Measurements from ENCODE around the gene APOM. TPM values are rescaled to one million over a fixed set of nuclear protein-coding genes. Genes with fewer than 3 reads are reported as not detected.

Gene APOM
- total RNA-seq, 1 experiment from 2014 or later, result 5.0 TPM

- POLR2A ChIA-PET, result interaction anchor here (0.6 to 8.0 kb wide), 22 partner anchors 11 to 1789 kb away, joined by 3 to 117 read pairs (median 4); partner anchors contain the start of genes ABHD16A, ATP6V1G2, BAG6 and C6orf47
Observed at GRCh38 chr6:31621320-31621939, 34.3 kb upstream of the APOM start.

GRCh38 chr6:31621991-31622390, 33.7 kb upstream of the APOM start:
- BruUV-seq (replicated peaks), result no TSS peak
- H3K4me1 Mint-ChIP-seq (ENCODE audit: insufficient read depth, unreplicated experiment), result peaks cover 17% of the 10 kb centered on the region
- peak overlapping the region; percentile 76 for H3K4me3 Mint-ChIP-seq (ENCODE audit: unreplicated experiment)
- CTCF ChIA-PET, result interaction anchor here (0.5 to 1.6 kb wide), 4 partner anchors 24 to 679 kb away, joined by 3 to 5 read pairs (median 4); no protein-coding TSS in a partner anchor
- intact Hi-C loops (cut with micrococcal nuclease), result loop anchor here (5.0 kb wide), 1 partner anchor 40 kb away; the partner anchor contains the start of genes C6orf47 and GPANK1
- H3K36me3 Mint-ChIP-seq (ENCODE audit: insufficient read depth, unreplicated experiment), result peaks cover 57% of the 10 kb centered on the region
- POLR2A ChIA-PET, result interaction anchor here (0.6 to 8.0 kb wide), 19 partner anchors 11 to 1788 kb away, joined by 3 to 117 read pairs (median 5); partner anchors contain the start of genes ABHD16A, BAG6, C6orf47 and CSNK2B
- DNase-seq (ENCODE audit: unreplicated experiment), result no peak
- no peak for TF ChIP-seq CTCF (IDR thresholded peaks at IDR 0.05; ENCODE audit: unreplicated experiment)
- H3K27ac Mint-ChIP-seq (ENCODE audit: low read depth, unreplicated experiment), result peak overlapping the region; percentile 89
- no peaks in the 10 kb centered on the region for H3K27me3 Mint-ChIP-seq (ENCODE audit: insufficient read depth, unreplicated experiment)
- H3K9me3 Mint-ChIP-seq (ENCODE audit: unreplicated experiment), result no peaks in the 10 kb centered on the region

More at GRCh38 chr6:31621320-31621939, 34.3 kb upstream of the APOM start:
- Mint-ChIP-seq H3K36me3 (ENCODE audit: insufficient read depth, unreplicated experiment) (peaks cover 51% of the 10 kb centered on the region), H3K27ac (ENCODE audit: low read depth, unreplicated experiment) (peak overlapping the region; percentile 89), H3K4me3 (ENCODE audit: unreplicated experiment) (peak overlapping the region; percentile 76), H3K27me3 (ENCODE audit: insufficient read depth, unreplicated experiment) (no peaks in the 10 kb centered on the region), H3K9me3 (ENCODE audit: unreplicated experiment) (no peaks in the 10 kb centered on the region), H3K4me1 (ENCODE audit: insufficient read depth, unreplicated experiment) (peaks cover 17% of the 10 kb centered on the region)
- no peak for TF ChIP-seq CTCF (IDR thresholded peaks at IDR 0.05; ENCODE audit: unreplicated experiment)
- TSS peak; percentile 60 for BruUV-seq (replicated peaks)
- intact Hi-C loops (cut with micrococcal nuclease), result loop anchor here (5.0 kb wide), 1 partner anchor 41 kb away; the partner anchor contains the start of genes C6orf47 and GPANK1
- DNase-seq (ENCODE audit: unreplicated experiment), result no peak
- CTCF ChIA-PET, result interaction anchor here (0.5 to 1.6 kb wide), 2 partner anchors 24 to 144 kb away, joined by 3 to 5 read pairs; no protein-coding TSS in a partner anchor

GRCh38 chr6:31622684-31623091, 33.0 kb upstream of the APOM start:
- CTCF ChIA-PET, result interaction anchor here (1.0 to 1.6 kb wide), 2 partner anchors 25 to 31 kb away, joined by 4 to 5 read pairs; no protein-coding TSS in a partner anchor
- Mint-ChIP-seq H3K4me3 (ENCODE audit: unreplicated experiment) (peak overlapping the region; percentile 76), H3K27me3 (ENCODE audit: insufficient read depth, unreplicated experiment) (no peaks in the 10 kb centered on the region), H3K36me3 (ENCODE audit: insufficient read depth, unreplicated experiment) (peaks cover 64% of the 10 kb centered on the region), H3K27ac (ENCODE audit: low read depth, unreplicated experiment) (peak overlapping the region; percentile 89), H3K9me3 (ENCODE audit: unreplicated experiment) (no peaks in the 10 kb centered on the region), H3K4me1 (ENCODE audit: insufficient read depth, unreplicated experiment) (peaks cover 17% of the 10 kb centered on the region)
- intact Hi-C loops (cut with micrococcal nuclease), result loop anchor here (5.0 kb wide), 1 partner anchor 40 kb away; the partner anchor contains the start of genes C6orf47 and GPANK1
- BruUV-seq (replicated peaks), result no TSS peak
- DNase-seq (ENCODE audit: unreplicated experiment), result no peak
- no peak for TF ChIP-seq CTCF (IDR thresholded peaks at IDR 0.05; ENCODE audit: unreplicated experiment)
- POLR2A ChIA-PET, result interaction anchor here (1.0 to 8.0 kb wide), 14 partner anchors 11 to 222 kb away, joined by 3 to 117 read pairs (median 6); partner anchors contain the start of genes ABHD16A, BAG6, C6orf47 and CSNK2B

- ChIA-PET CTCF (interaction anchor here (0.6 to 1.1 kb wide), 2 partner anchors 13 to 26 kb away, joined by 3 to 5 read pairs; no protein-coding TSS in a partner anchor), POLR2A (interaction anchor here (0.5 to 8.0 kb wide), 3 partner anchors 15 to 77 kb away, joined by 5 to 117 read pairs (median 50); partner anchors contain the start of genes BAG6 and NFKBIL1)
- no peak for DNase-seq (ENCODE audit: unreplicated experiment)
- Mint-ChIP-seq H3K9me3 (ENCODE audit: unreplicated experiment) (no peaks in the 10 kb centered on the region), H3K36me3 (ENCODE audit: insufficient read depth, unreplicated experiment) (peaks cover 78% of the 10 kb centered on the region), H3K4me1 (ENCODE audit: insufficient read depth, unreplicated experiment) (peaks cover 17% of the 10 kb centered on the region), H3K27ac (ENCODE audit: low read depth, unreplicated experiment) (no peak overlapping the region), H3K27me3 (ENCODE audit: insufficient read depth, unreplicated experiment) (no peaks in the 10 kb centered on the region), H3K4me3 (ENCODE audit: unreplicated experiment) (no peak overlapping the region)
- intact Hi-C loops (cut with micrococcal nuclease), result loop anchor here (5.0 kb wide), 1 partner anchor 38 kb away; the partner anchor contains the start of genes C6orf47 and GPANK1
- TF ChIP-seq CTCF (IDR thresholded peaks at IDR 0.05; ENCODE audit: unreplicated experiment), result no peak
- no TSS peak for BruUV-seq (replicated peaks)
Observed at GRCh38 chr6:31624070-31624469, 31.6 kb upstream of the APOM start.
